Measurements from ENCODE around the gene CAPZB.
A peak's percentile ranks its signal among the peaks of the same experiment; 100 is the strongest.

The CAPZB gene

DNA sequence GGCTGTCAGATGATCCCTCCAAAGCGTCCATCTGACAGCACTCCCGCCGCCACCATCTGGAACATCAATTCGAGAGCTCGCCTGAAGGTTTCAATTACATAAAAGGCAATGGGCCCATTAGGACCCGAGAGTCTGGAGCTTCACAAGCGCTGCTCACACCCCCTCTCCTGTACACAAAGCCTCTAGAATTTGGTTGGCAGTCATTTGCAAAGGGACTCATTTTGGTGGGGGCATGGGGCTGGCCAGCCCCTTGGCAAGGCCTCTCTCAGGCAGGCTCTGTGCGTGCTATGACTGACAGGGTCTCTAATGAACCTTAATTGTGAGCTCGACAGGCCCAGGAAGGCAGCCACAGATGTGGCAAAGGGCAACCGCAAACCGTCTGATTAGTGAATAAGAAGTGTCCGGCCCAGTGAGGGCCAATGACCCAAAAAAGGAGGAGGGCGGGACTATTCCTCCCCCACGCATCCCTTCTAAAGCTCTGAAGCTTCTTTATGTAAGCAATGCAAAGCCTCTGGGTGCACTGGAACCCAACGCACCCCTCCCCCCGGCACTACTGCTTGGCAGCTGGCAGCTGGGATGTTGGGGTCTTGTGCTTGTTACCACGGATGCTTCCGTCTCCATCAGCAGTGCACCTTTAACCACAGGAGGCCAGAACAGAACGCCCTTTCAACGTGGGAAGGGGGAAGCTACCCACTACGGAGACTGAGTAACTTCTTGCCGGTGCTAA lies 79.4 kb downstream of the CAPZB start:
- no peak for DNase-seq (ENCODE audit: low spot score)

DNA sequence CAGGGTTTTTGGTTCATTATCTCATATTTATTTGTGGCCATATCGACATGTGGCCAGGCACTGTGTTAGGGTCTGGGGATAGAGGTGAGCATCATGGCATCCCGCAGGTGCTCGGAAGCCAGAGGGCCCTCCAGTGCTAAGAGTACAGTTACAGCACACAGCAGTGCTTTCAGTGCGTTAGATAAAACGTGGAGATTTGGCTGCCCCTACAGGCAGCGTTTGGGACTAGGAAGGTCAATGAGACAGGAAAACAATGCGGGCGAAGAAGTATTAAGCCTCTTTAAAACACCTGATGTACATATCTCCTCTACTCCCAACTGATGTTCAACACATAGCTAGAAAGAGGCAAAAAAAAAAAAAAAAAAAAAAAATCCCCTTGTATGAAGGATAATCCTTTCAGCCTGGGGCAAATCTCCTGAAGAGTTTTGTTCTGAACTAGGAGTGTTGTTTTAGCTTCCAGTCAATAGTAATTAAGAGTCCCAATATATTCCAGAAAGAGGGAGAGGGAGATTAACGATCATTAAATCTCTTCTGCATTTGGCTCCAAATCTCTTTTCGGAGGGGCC lies 80.1 kb downstream of the CAPZB start:
- DNase-seq (ENCODE audit: low spot score) = no peak

DNA sequence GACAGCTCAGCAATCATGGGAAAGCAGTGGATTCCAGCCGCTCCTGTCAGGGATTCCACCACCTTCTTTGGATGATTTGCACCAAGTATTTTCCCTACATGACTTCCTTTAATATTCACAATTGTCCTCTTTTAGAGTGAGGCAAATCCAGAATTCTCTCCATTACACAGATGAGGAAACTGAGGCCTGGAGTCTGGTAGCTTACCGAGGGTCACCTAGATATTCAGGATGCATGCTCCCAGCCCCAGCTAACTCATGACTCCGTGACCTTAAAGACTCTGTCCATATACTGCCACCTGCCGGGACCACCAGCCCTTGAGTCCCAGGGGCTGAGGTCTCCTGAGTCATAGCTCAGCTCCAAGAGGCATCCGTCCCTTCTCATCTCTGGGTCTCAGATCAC lies 80.6 kb downstream of the CAPZB start:
- DNase-seq (ENCODE audit: low spot score) = no peak

DNA sequence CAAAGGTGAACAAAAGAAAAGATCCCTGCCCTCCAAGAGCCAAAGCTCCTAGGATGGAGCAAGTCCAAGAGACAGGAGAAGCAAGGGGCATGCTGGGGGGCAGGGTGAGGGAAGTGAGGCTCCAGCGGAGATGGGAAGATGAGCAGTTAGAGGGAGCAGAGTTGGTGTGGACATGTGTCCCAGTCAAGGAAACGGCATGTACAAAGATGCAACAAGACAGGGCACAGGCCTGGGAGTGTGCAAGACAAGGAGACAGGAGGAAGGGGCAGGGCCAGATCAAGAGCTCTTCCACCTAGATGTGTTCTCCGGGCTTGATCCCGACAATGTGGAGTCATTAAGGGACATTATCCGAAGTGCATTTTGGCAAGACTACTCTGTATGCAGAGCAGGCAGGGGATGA lies 82.1 kb downstream of the CAPZB start:
- DNase-seq (ENCODE audit: low spot score) = no peak

DNA sequence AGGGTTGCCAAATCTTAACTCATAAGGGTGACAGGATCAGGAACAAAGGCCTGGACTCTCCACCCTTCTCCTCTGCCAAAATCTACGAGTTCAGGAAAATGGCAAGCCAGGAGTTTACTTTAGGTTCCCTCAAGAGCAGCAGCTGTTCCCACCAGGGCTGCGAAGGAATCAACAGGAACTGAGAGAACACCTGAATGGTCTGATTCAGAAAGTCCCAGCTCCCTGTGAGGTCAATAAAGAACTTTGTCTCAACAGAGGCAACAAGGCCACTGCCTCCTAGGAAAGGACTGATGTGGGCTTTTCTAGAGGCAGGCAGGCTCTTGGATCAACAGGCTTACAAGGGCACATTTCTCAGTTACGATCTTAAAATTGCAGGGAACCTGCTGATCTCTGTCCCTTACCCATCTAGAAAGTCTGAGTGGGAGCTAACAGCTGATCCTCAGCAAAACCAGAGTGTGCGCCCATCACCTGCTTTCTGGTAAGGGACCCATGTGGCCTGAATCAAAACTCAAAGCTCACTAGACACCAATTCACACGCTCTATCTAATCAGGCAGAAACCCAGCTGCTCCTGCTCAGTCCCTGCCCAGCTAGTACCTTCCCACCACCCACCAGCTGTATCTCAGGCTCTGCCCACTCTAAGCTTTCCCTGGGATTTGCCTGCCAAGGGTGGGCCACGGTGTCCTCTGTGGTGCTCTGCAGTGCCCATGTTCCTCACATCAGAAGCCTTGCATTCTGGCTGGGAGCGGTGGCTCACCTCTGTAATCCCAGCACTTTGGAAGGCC lies 83.1 kb downstream of the CAPZB start:
- no peak for DNase-seq (ENCODE audit: low spot score)

DNA sequence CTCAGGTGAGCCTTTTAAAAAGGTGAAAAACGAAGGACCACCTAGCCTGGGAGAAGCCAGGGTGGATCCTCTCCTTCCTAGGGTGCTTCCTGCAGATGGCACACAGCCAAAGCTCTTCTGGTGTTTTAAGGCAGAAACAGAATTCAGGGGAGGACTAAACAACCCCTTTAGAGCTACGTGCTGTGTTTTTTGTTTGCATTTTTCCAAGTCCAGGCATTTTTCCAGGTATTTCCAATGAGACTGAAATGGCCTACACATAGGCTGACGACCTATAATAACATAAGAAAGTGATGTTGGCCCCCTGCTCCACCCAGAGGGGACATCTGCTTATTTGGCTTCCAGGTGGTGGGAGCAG lies 83.8 kb downstream of the CAPZB start:
- DNase-seq (ENCODE audit: low spot score) = no peak

DNA sequence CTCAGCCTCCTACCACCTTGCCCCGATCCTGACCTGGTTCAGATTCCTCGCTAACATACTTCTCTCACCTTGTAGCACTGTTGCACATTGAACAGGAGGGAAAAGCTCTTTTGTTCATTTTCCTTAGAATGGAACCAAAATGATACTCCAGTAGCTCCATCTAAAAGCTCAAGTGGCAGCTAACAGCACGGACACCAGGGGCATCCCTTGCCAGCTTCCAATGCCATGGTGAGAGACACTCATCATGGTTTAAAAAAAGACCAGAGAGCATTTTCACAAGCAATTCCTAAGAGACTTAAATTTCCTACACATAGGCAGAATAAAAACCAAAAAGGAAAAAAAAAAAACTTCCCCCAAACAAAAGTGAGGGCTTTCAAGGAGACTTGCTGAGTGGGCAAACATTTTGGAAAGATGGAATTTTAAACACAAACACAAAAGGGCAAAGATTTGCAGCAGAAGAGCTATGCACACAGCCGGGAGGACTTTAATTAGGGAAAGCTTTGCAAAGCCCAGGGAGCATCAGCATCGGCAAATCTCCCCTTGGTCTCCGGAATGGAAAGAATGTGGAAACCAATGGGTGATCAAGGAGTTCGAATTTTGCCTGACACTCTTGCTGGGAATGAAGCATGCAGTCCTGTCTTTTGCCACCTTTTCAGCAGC lies 84.3 kb downstream of the CAPZB start:
- no peak for DNase-seq (ENCODE audit: low spot score)

DNA sequence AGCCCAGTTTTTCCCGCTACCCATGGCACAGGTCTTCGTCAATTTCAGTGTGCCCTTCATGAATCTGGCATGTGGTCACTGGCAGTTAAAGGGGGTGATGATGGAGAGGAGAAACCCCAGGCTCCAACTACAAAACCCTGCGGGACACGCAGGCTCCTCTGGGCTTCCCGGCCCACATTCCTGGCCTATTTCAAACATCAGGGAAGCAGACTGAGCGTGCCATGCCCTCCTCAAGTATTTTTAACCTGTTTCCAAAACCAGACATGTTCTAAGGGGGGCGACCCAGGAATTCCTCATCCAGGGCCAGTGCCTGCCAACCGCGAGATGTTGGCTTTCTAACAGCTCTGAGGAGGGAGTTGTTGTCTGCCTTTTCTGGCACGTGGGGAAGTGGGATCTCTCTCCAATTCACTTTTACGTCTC lies 85.1 kb downstream of the CAPZB start:
- no peak for DNase-seq (ENCODE audit: low spot score)

DNA sequence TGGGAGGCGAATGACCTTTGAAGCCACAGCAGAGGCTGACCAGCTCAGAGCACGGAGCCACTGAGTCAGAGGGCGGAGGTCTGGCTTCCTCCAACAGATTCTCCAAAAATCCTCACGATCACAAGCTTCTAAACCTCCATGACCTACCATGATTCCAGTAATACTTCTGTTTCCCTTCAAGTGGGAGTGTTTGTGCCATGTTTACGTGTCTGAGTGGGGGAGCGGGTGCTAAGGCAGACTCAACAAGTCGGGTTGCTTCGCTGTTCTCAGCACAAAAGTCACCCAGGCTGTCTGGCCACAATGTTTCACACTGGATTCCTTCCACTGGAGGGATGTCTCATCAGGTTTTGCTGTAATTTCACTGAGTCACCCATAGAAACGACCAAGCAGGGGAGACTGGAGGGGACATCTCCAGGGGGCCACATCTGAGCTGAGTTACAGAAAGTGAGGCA lies 87.0 kb downstream of the CAPZB start:
- DNase-seq (ENCODE audit: low spot score) = no peak

DNA sequence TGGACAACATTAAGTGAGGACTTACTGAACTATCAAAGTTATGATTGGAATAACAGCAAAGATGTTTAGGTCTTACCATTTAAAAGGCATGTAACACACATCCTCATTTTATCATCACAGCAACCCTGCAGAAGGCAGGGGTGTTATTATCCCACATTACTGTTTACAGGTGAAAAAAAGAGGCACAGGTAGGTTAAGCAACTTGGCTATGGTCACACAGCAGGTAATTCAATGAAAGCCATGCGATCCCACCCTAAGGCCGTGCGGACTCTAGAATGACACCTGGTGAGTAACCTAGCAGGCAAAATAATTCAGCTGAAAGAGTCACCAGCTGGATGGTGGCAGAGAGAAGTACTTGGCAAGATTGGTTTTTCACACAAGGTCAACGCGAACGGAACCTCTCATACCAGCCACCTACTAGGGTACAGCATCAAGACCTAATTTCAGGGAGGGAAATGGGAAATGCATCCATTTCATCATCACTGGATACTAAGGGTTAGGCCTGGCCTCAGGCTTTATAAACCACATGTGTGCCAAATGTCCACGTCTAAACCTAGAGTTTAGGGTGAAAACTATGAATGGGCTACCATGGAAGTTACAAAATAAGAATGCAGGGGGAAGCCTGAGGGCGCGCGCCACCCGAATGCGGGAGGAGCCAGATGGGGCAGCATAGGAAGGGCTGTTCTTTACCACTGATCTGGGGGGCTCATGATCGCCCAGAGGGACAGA lies 88.0 kb downstream of the CAPZB start:
- DNase-seq (ENCODE audit: low spot score) = no peak

DNA sequence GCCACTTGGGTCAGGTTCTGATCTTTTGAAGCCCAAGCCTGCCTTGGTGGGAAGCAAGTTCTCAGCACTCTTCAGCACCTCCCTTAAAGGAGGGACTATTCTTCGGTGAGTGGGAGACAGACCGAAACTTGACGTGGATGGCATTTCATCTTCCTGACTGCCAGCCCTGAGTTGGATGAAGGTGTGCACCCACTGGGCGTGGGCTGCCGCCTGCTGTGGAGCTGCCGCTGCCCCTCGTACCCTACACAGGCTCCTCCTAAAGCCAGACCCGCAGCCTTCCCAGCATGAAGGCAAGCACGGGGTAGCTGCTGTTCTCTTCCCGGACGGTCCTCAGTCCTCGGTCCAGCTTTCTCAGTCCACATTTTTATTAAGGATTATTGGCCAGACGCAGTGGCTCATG lies 89.1 kb downstream of the CAPZB start:
- no peak for DNase-seq (ENCODE audit: low spot score)

DNA sequence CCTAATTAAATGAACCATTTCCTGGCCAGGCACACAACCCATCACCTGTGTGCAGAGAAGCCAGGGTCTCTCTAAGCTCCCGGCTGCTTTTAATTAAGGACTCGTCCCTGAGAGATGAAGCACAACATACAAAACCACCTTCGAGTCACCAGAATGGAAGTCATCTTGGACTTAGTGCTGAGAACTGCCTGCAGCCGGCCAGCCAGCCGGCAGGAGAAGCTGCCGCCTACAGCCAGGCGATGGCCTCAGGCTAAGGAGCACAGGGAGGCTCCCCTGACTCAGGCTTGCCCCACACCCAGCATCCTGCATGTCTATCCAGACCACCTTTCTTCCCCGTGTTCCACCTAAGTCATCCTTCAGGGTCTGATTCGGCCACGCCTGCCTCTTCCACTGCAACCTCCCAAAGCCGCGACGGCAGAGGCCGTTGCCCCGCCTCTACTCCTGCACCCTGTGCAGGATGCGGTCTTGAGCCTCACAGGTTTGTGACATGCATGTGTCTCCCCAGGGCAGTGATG lies 89.6 kb downstream of the CAPZB start:
- no peak for DNase-seq (ENCODE audit: low spot score)

DNA sequence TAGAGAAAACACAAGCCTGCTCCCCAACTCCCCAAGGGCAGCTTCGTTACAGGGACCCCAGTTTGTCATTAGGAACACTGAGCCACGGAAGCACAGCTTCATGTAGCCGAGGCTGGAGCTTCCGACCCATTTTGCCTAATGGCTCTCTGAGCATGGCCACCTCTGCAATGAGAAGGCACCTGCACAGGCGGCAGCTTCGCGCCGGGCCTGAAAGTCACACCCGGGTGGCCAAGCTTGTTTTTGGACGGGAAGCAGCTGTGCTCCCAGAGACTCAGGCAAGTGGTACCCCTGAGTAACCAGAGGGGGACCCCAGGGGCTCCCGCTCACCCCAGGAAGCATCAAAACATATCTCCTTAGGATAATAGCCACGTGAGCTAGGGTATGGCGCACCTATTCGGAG lies 92.3 kb downstream of the CAPZB start:
- DNase-seq (ENCODE audit: low spot score) = peak; percentile 76

DNA sequence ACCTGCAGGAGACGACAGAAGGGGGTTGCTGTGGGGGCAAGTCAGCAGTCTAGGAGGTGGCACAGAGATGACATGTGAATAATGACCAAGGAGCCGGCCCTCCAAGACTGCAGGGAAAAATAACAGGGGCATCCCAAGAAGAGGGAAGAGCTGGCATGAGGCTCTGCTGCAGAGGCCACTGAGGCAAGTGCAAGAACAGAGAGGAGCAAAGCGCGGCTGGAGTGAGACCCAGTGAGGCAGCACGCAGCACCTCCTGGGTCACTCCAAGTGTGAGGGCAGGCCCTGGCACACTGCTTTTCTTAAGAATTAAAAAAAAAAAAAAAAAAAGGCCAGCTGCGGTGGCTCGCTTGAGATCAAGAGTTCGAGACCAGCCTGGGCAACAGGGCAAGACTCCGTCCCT lies 93.1 kb downstream of the CAPZB start:
- no peak for DNase-seq (ENCODE audit: low spot score)

DNA sequence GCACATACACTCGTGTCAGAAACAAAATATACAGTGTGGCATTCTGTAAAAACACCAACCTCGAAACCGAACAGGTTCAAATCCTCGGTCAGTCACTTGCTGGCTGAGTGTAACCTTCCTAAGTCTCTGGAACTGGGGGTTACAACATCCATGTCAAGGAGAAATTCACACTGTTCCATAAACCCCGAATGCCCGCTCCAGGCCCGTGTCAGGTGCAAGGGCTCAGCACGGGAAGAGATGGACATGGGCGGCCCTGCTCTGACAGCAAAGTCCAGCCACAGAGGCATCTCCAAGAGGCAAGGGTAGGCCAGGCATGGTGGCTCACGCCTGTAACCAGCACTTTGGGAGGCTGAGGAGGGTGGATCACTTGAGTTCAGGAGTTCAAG lies 93.8 kb downstream of the CAPZB start:
- DNase-seq (ENCODE audit: low spot score) = no peak

DNA sequence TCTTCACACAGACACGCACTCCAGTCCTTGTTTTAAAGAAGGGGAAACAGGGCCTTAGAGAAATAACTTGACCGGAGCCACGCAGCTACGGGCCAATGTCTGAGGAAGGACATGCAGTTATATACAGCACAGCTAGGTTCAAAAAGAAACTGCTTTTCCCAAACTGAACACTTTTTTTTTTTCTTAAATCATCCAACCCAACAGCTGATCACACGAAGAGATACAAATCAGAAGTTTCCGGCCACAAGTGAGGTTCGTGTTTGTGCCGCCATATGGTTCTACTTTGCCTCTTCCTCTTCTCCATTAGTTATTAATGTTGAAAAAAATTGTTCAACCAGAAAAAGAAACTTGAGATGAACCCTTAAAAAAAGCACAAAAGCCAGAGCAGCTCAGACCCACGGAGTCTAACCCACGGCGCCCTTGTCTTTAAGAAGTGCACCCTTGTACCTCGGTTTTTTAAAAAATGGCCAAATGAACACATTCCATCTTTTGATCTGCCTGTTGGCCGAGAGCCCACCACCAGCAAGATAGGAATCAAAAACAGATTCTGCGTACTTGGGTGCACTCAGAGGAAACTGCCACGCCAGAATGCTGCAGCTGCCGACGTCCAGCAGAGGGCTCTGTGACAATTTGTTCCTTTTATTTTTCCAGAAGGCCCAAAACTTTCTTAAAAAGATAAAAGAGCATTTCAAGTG lies 94.3 kb downstream of the CAPZB start:
- peak; percentile 77 for DNase-seq (ENCODE audit: low spot score)

DNA sequence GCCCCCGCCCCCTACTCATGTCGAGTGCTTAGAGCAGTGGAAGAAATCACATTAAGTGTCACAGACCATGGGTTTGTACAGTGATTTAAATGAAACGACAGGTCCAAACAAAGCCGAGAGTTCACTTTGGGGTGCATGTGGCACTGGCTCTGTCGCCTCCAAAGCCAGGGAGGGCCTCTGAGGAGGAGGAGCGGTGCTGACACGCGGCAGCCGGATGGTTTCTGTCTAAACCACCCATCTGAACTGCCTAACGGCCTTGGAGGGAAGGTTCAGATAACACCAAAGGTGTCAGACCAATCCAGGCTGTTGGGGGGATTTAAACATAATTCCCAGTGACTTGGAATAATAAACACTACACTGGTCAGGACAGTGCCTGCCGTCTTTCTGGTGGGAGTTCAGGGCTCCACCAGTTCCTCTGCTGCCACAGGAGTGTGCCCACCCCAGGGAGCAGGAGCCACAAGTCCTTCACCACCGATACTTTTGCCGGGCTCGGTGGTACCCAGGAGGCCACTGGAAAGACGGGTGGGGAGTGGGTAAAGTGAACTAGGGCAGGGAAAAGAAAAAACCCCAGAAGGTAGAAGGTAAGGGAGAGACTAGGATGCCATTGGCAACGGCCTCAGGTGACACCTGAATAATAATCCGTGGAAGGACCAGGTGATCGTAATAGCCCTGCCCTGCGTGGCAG lies 95.0 kb downstream of the CAPZB start:
- no peak for DNase-seq (ENCODE audit: low spot score)

DNA sequence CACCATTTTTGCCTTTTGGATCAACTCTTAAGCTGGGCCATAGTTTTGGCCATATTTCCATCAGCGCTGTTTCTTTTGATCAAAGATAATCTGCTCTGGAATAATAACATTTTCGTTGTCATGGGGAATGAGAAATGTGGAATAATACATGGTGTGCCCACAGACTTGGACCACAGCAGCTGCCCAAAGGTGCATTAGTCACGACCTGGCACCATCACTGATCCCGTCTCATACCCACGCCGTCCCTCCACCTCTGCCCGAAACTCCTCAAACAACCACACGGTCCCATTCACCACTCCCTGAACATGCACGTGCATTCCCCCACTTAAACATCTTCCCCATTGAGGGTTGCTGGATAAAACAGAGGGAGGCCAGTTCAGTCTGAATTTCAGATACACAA lies 96.4 kb downstream of the CAPZB start:
- no peak for DNase-seq (ENCODE audit: low spot score)

DNA sequence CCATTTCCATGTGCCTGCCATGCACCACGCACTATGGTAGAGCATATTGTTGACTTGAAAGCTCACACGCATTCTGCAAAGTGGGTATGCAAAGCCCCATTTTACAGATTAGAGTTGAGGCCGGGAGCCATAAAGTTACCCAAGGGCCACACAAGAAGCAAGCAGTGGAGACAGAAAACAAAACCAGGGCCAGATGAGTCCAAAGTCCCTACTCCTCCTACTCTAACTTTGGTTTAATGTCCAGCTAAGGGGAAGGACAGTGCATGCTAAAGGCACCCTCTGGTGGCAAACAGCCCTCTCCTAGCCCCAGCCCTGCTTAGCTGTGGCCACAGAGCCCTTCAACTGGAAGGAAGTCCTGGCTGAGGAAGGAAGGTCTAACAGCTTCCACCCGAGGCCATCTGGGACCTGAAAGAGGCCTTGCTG lies 98.3 kb downstream of the CAPZB start:
- no peak for DNase-seq (ENCODE audit: low spot score)

DNA sequence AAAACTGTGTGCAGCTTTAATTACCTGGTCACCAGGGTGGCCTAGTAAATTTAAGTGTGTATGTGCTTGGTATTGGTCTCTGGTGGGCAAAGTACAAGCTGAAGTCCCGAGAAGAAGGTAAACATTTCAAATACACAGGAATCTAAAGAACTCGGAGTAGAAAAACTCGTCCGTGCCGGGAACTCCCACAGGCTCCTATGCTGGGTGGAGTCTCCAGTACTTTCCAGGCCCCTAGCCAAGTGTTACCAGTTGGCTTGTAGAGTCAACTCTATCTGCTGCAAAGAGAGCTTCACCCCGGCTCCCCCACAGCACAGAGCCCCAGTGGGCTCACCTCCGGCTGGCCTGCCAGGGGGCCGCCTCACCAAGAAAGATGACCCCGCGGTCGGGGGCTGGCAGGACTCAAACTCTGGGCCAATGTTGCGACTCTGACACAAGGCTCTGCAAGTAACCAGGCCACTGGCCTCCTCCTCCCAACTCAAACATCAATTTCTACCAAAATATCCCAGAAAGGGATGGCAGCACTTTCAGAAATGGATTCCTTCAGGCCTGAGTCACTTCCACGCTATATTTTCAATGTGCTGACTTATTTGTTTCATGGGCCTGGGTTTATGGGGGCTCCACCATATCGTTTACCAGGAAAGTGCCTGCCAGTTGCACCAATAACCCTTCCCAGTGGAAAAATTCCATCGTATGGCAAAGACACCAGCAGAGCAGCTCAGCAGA lies 99.3 kb downstream of the CAPZB start:
- DNase-seq (ENCODE audit: low spot score) = no peak
